ENCODE results near the gene PDGFA.

DNA sequence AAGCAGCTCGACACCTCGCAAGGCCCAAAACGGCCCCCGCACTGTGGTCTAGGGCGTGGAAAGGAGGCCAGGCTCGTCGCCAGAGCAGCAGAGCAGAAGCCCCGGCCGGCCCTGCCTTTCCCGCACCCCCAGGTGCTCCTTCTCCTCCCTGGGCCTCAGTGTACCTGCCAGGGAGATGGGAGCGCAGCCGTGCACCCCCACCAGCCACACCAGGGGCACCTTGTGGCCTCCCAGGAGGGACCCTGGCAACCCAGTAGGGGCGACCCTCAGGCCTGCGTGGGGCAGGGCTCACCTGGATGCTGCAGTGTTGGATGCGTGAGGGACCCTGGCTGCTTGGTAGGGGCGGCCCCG lies 9.5 kb downstream of the PDGFA start:
- TF ChIP-seq, protein P1, sequence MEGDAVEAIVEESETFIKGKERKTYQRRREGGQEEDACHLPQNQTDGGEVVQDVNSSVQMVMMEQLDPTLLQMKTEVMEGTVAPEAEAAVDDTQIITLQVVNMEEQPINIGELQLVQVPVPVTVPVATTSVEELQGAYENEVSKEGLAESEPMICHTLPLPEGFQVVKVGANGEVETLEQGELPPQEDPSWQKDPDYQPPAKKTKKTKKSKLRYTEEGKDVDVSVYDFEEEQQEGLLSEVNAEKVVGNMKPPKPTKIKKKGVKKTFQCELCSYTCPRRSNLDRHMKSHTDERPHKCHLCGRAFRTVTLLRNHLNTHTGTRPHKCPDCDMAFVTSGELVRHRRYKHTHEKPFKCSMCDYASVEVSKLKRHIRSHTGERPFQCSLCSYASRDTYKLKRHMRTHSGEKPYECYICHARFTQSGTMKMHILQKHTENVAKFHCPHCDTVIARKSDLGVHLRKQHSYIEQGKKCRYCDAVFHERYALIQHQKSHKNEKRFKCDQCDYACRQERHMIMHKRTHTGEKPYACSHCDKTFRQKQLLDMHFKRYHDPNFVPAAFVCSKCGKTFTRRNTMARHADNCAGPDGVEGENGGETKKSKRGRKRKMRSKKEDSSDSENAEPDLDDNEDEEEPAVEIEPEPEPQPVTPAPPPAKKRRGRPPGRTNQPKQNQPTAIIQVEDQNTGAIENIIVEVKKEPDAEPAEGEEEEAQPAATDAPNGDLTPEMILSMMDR (optimal IDR thresholded peaks at IDR 0.05 in 1 of 3, IDR thresholded peaks at IDR 0.05 in 1 of 3, conservative IDR thresholded peaks at IDR 0.05 in 1 of 3; ENCODE audit: extremely low read depth in 1 of 3, insufficient read depth in 2 of 3, low read length in 3 of 3), result no peak
- no peak for TF ChIP-seq EZH2 (IDR thresholded peaks at IDR 0.05; ENCODE audit: low read length)
